GM12878 (cell line): ENCODE measurements around the gene SLC49A4. TPM values are rescaled to one million over a fixed set of nuclear protein-coding genes. Genes with fewer than 3 reads are reported as not detected.

Experiments
- ATAC-seq: fragments of 200-7000 bp; cut with Tn5 transposase; 3 replicates; pipeline ENCODE4 v1.9.1; 2020; ENCODE audit warnings: mild to moderate bottlenecking, moderate library complexity
- BruUV-seq: library from RNA; stranded (reverse); fragments of 400-500 nt; replicated peaks from 2 replicates; lab custom pipeline; 2021; lab: Mats Ljungman, UMichigan
- CTCF ChIA-PET: fragments of 300-600 bp; sonication (Branson Sonifier 250); formaldehyde crosslinking; extraction: SDS; loops from one replicate; lab custom pipeline; 2021; ENCODE audit warnings: inconsistent platforms; lab: Yijun Ruan, JAX
- POLR2A ChIA-PET: fragments of 350-600 bp; formaldehyde crosslinking; extraction: SDS; loops from one replicate; lab custom pipeline; 2021; ENCODE audit warnings: inconsistent platforms; lab: Charles Lee
- RAD21 ChIA-PET: fragments of 300-600 bp; sonication (Branson Sonifier 250); formaldehyde crosslinking; loops from one replicate; lab custom pipeline; 2023; ENCODE audit warnings: antibody characterized with exemption; ENCODE audit not compliant: unreplicated experiment; lab: Charles Lee
- SMC1A ChIA-PET: fragments of 300-600 bp; sonication (Branson Sonifier 250); formaldehyde crosslinking; loops from one replicate; lab custom pipeline; 2023; ENCODE audit not compliant: unreplicated experiment, uncharacterized antibody; lab: Charles Lee
- DNase-seq: peaks from one replicate; pipeline ENCODE4 v3.0.0-alpha.2; 2011; ENCODE audit warnings: low read depth, low spot score
- FAIRE-seq: peaks from 3 replicates; lab custom pipeline; 2011; peaks lifted over from hg19 to GRCh38; lab: Jason Lieb, UNC
- H2AFZ ChIP-seq: 2 replicates; pipeline ENCODE4 v1.6.0; 2011; ENCODE audit warnings: low read depth, low read length, control low read depth; ENCODE audit not compliant: control insufficient read depth
- H3K27ac ChIP-seq: 2 replicates; pipeline ENCODE4 v1.5.1; 2011; ENCODE audit warnings: control low read depth; ENCODE audit not compliant: control insufficient read depth, insufficient read depth
- H3K27me3 ChIP-seq, 2 experiments: replicated peaks in 1 of 2; 2 replicates each; pipeline versions ENCODE4 v1.6.0 to v1.6.1; 2011; ENCODE audit warnings: low read length in 1 of 2; ENCODE audit not compliant: control insufficient read depth in 2 of 2, insufficient read depth in 2 of 2
- H3K36me3 ChIP-seq, 2 experiments: 2 replicates each; pipeline ENCODE4 v1.5.1; 2011; ENCODE audit warnings: low read length in 1 of 2; ENCODE audit not compliant: control insufficient read depth in 2 of 2, insufficient read depth in 2 of 2
- H3K4me1 ChIP-seq: 2 replicates; pipeline ENCODE4 v1.6.1; 2011; ENCODE audit warnings: mild to moderate bottlenecking, low read length, moderate library complexity, mixed read lengths; ENCODE audit not compliant: control insufficient read depth, insufficient read depth
- H3K4me2 ChIP-seq: 2 replicates; pipeline ENCODE4 v1.6.0; 2011; ENCODE audit warnings: control low read depth; ENCODE audit not compliant: control insufficient read depth, insufficient read depth
- H3K4me3 ChIP-seq: fragments of 200-600 bp; sonication (generic); 2 replicates; pipeline ENCODE4 v1.5.1; 2016
- H3K79me2 ChIP-seq: 2 replicates; pipeline ENCODE4 v1.6.0; 2011; ENCODE audit warnings: low read length; ENCODE audit not compliant: control insufficient read depth, insufficient read depth
- H3K9ac ChIP-seq: 2 replicates; pipeline ENCODE4 v1.8.0; 2011; ENCODE audit warnings: low read length, control low read depth, mixed read lengths; ENCODE audit not compliant: control insufficient read depth, insufficient read depth
- H3K9me3 ChIP-seq: replicated peaks from 3 replicates; pipeline ENCODE4 v1.5.1; 2011; ENCODE audit warnings: mild to moderate bottlenecking, low read length; ENCODE audit not compliant: control insufficient read depth, insufficient read depth
- H4K20me1 ChIP-seq: 2 replicates; pipeline ENCODE4 v1.6.0; 2011; ENCODE audit not compliant: control insufficient read depth, insufficient read depth
- FOS ChIP-seq: IDR thresholded peaks from 3 replicates; pipeline ENCODE4 v1.6.1; 2011; ENCODE audit warnings: borderline replicate concordance; ENCODE audit not compliant: insufficient read length; ENCODE audit errors: extremely low read depth
- IRF4 ChIP-seq: IDR thresholded peaks from 2 replicates; pipeline ENCODE4 v1.6.1; 2011; ENCODE audit warnings: low read depth, low read length
- MTA2 ChIP-seq: fragments of 450-650 bp; IDR thresholded peaks from 2 replicates; pipeline ENCODE4 v1.6.1; 2016; ENCODE audit warnings: low read depth, mild to moderate bottlenecking, moderate library complexity
- PML ChIP-seq: IDR thresholded peaks from 2 replicates; pipeline ENCODE4 v1.6.1; 2012; ENCODE audit warnings: low read length, inconsistent platforms
- SIX5 ChIP-seq: IDR thresholded peaks from 2 replicates; pipeline ENCODE4 v1.6.1; 2011; ENCODE audit warnings: mild to moderate bottlenecking, low read depth, low read length, moderate library complexity; ENCODE audit not compliant: severe bottlenecking
- SPI1 ChIP-seq: IDR thresholded peaks from 2 replicates; pipeline ENCODE4 v1.6.1; 2011; ENCODE audit warnings: low read depth, mild to moderate bottlenecking, low read length, moderate library complexity, borderline replicate concordance; ENCODE audit not compliant: insufficient read depth
- WGBS: methylation state at CpG from one replicate; pipeline ENCODE4 v1.1.6; 2016; ENCODE audit warnings: low lambda C conversion rate; ENCODE audit not compliant: insufficient replicate concordance, insufficient coverage; ENCODE audit errors: missing lambda C conversion rate; 5-methylcytosine and 5-hydroxymethylcytosine counted together
- in situ Hi-C: fragments of 300-500 bp; cut with MboI; formaldehyde crosslinking; loops from 9 replicates; pipeline ENCODE4 v1.14.3; 2018; ENCODE audit warnings: mixed read lengths
- intact Hi-C: fragments of 100-400 bp; cut with micrococcal nuclease; formaldehyde crosslinking; loops from one replicate; pipeline ENCODE4 v1.14.2; 2022; ENCODE audit not compliant: unreplicated experiment
- polyA plus RNA-seq, 11 experiments: library from polyadenylated mRNA; depleted of rRNA in 4 of 11; unstranded in 6 of 11; stranded (reverse) in 5 of 11; fragments of >200 nt; fragmentation: Nextera tagmentation in 4 of 11; fragmentation: Illumina TruSeq in 1 of 11; extraction: Ambion mirVana in 4 of 11; extraction: Trizol in 1 of 11; gene quantifications; 1 replicate in 1 of 11; 2 replicates in 10 of 11; pipeline versions ENCODE4 v1.2.1 to v1.2.3, GENCODE V29; 2011 to 2016; ENCODE audit warnings: inconsistent platforms in 2 of 11, missing spikeins in 2 of 11, low read depth in 1 of 11
- total RNA-seq, 4 experiments: library from RNA; depleted of rRNA in 3 of 4; stranded (reverse); fragments of >200 nt in 3 of 4; fragmentation: Illumina TruSeq in 1 of 4; extraction: Trizol in 1 of 4; gene quantifications; 2 replicates each; pipeline versions ENCODE4 v1.2.1 to v1.2.3, GENCODE V29; 2013 to 2021
- TF ChIP-seq, protein P1 (sequence below): fragments of 450-650 bp; conservative IDR thresholded peaks from 2 replicates; pipeline ENCODE4 v1.6.1; 2017; ENCODE audit warnings: mild to moderate bottlenecking, moderate library complexity
- TF ChIP-seq, protein P2 (sequence below): fragments of 450-650 bp; IDR thresholded peaks from 2 replicates; pipeline ENCODE4 v1.6.1; 2017; ENCODE audit warnings: mild to moderate bottlenecking, moderate library complexity
- TF ChIP-seq, protein P3 (sequence below): IDR thresholded peaks from 2 replicates; pipeline ENCODE4 v1.6.1; 2011; ENCODE audit warnings: borderline replicate concordance, low read depth, mild to moderate bottlenecking, moderate library complexity, mixed read lengths, low read length; ENCODE audit not compliant: insufficient read depth; ENCODE audit errors: extremely low read length

The SLC49A4 gene
- total and polyA plus RNA-seq, 10 of the 15 experiments (the other 5 are each of a cell fraction or from before 2014, with no cell fraction given), result 0.48 to 2.2 (median 1.4) TPM

DNA sequence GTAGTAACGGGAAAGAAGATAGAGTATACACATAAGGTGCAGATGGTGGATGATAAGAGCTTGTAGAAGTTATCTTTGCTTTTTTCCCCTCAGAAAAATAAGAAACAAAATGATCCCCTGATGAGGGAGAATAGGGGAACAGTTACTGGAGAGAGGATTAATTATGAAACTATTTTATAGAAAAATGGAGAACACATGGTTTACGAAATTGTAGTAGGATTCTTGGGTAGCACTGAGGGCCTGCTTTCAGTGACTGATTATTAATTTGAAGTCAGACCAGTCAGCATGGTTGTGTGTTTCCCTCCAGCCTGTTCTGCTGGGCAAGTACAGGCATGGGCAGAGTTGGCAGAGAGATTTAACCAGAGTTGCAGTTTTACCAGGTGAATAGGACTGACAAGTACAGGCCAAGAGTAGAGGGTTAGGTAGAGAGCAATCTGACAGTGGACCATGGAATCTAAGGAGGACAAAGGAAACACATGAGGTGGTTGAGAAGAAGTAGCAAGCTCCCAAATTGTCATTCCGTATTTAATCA is 5.9 kb downstream of the SLC49A4 start:
- ATAC-seq, result no peak
- Histone ChIP-seq H3K36me3 (no peaks in the 10 kb centered on the region), H4K20me1 (no peaks in the 10 kb centered on the region), H2AFZ (no peak overlapping the region)
- CTCF ChIA-PET, result no interaction called here
- no TSS peak for BruUV-seq
- TF ChIP-seq, protein P1, sequence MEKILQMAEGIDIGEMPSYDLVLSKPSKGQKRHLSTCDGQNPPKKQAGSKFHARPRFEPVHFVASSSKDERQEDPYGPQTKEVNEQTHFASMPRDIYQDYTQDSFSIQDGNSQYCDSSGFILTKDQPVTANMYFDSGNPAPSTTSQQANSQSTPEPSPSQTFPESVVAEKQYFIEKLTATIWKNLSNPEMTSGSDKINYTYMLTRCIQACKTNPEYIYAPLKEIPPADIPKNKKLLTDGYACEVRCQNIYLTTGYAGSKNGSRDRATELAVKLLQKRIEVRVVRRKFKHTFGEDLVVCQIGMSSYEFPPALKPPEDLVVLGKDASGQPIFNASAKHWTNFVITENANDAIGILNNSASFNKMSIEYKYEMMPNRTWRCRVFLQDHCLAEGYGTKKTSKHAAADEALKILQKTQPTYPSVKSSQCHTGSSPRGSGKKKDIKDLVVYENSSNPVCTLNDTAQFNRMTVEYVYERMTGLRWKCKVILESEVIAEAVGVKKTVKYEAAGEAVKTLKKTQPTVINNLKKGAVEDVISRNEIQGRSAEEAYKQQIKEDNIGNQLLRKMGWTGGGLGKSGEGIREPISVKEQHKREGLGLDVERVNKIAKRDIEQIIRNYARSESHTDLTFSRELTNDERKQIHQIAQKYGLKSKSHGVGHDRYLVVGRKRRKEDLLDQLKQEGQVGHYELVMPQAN, result no peak
- TF ChIP-seq FOS (no peak), SPI1 (no peak), IRF4 (no peak), MTA2 (no peak), PML (no peak), SIX5 (no peak)
- TF ChIP-seq, protein P2, sequence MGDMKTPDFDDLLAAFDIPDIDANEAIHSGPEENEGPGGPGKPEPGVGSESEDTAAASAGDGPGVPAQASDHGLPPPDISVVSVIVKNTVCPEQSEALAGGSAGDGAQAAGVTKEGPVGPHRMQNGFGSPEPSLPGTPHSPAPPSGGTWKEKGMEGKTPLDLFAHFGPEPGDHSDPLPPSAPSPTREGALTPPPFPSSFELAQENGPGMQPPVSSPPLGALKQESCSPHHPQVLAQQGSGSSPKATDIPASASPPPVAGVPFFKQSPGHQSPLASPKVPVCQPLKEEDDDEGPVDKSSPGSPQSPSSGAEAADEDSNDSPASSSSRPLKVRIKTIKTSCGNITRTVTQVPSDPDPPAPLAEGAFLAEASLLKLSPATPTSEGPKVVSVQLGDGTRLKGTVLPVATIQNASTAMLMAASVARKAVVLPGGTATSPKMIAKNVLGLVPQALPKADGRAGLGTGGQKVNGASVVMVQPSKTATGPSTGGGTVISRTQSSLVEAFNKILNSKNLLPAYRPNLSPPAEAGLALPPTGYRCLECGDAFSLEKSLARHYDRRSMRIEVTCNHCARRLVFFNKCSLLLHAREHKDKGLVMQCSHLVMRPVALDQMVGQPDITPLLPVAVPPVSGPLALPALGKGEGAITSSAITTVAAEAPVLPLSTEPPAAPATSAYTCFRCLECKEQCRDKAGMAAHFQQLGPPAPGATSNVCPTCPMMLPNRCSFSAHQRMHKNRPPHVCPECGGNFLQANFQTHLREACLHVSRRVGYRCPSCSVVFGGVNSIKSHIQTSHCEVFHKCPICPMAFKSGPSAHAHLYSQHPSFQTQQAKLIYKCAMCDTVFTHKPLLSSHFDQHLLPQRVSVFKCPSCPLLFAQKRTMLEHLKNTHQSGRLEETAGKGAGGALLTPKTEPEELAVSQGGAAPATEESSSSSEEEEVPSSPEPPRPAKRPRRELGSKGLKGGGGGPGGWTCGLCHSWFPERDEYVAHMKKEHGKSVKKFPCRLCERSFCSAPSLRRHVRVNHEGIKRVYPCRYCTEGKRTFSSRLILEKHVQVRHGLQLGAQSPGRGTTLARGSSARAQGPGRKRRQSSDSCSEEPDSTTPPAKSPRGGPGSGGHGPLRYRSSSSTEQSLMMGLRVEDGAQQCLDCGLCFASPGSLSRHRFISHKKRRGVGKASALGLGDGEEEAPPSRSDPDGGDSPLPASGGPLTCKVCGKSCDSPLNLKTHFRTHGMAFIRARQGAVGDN, result no peak
- TF ChIP-seq, protein P3, sequence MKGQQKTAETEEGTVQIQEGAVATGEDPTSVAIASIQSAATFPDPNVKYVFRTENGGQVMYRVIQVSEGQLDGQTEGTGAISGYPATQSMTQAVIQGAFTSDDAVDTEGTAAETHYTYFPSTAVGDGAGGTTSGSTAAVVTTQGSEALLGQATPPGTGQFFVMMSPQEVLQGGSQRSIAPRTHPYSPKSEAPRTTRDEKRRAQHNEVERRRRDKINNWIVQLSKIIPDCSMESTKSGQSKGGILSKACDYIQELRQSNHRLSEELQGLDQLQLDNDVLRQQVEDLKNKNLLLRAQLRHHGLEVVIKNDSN, result no peak
- TF ChIP-seq, all 136 proteins: peak for 0
- POLR2A ChIA-PET, result no interaction called here
- DNase-seq (no peak), FAIRE-seq (no peak)
- in situ Hi-C loops, result no loop called here
- no peak overlapping the region for H3K4me2 ChIP-seq
- H3K9ac ChIP-seq, result no peak overlapping the region
- no peaks in the 10 kb centered on the region for H3K79me2 ChIP-seq
- H3K4me1 ChIP-seq, result no peaks in the 10 kb centered on the region
- RAD21 ChIA-PET, result no interaction called here
- WGBS, result 83% methylated on average over 3 of the region's 3 CpGs
- SMC1A ChIA-PET, result no interaction called here
- H3K27me3 ChIP-seq, result no peaks in the 10 kb centered on the region
- H3K27ac ChIP-seq, result no peak overlapping the region
- intact Hi-C loops, result no loop called here
- no peaks in the 10 kb centered on the region for H3K9me3 ChIP-seq
- no peak overlapping the region for H3K4me3 ChIP-seq
